ENCODE measurements around the gene TSPAN6. TPM values are rescaled to one million over a fixed set of nuclear protein-coding genes. Genes with fewer than 3 reads are reported as not detected.

The TSPAN6 gene
- total and polyA plus RNA-seq, 4 donors = 11.7 to 56.2 (median 16.3) TPM

- Histone ChIP-seq H3K27ac (ENCODE audit: low read depth in 1 of 2, low read length in 1 of 2) (no peak overlapping the region), H3K4me3 (no peak overlapping the region), H3K9ac (ENCODE audit: insufficient read depth in 1 of 2, low read length in 2 of 2) (no peak overlapping the region), H3K4me1 (ENCODE audit: control insufficient read depth in 5 of 5, insufficient read depth in 5 of 5, low read length in 5 of 5) (no peaks in the 10 kb centered on the region), H3K27me3 (ENCODE audit: control insufficient read depth in 3 of 3, insufficient read depth in 3 of 3, low read length in 2 of 3) (peaks cover 0 to 4% (median 2%) of the 10 kb centered on the region in 3 donors), H3K36me3 (ENCODE audit: control insufficient read depth in 4 of 4, insufficient read depth in 4 of 4, low read length in 4 of 4) (no peaks in the 10 kb centered on the region), H3K9me3 (ENCODE audit: control insufficient read depth in 4 of 4, insufficient read depth in 3 of 4, low read length in 3 of 4) (peaks cover 0 to 2% (median 0%) of the 10 kb centered on the region in 4 donors)
- DNase-seq = no peak
- no peak for TF ChIP-seq CTCF (IDR thresholded peaks at IDR 0.05; ENCODE audit: control extremely low read depth, extremely low read depth)
- ATAC-seq (ENCODE audit: insufficient read depth, low FRiP score) = no peak
- 79 to 88% methylated on average over 4 of the region's 4 CpGs for WGBS, 2 donors
Measured at GRCh38 chrX:100623001-100623400, 13.6 kb downstream of the TSPAN6 start.

- H3K9ac ChIP-seq (ENCODE audit: insufficient read depth in 1 of 2, low read length in 2 of 2) = no peak overlapping the region
- H3K4me1 ChIP-seq (ENCODE audit: control insufficient read depth in 5 of 5, insufficient read depth in 5 of 5, low read length in 5 of 5) = no peaks in the 10 kb centered on the region
- DNase-seq = peak; percentile 53 to 85 (median 81)
- H3K4me3 ChIP-seq = no peak overlapping the region
- H3K9me3 ChIP-seq (ENCODE audit: control insufficient read depth in 4 of 4, insufficient read depth in 3 of 4, low read length in 3 of 4) = no peaks in the 10 kb centered on the region
- H3K27me3 ChIP-seq (ENCODE audit: control insufficient read depth in 3 of 3, insufficient read depth in 3 of 3, low read length in 2 of 3) = peaks cover 0 to 3% (median 2%) of the 10 kb centered on the region in 3 donors
- no peaks in the 10 kb centered on the region for H3K36me3 ChIP-seq (ENCODE audit: control insufficient read depth in 4 of 4, insufficient read depth in 4 of 4, low read length in 4 of 4)
- no peak for TF ChIP-seq CTCF (IDR thresholded peaks at IDR 0.05; ENCODE audit: control extremely low read depth, extremely low read depth)
- H3K27ac ChIP-seq (ENCODE audit: low read depth in 1 of 2, low read length in 1 of 2) = no peak overlapping the region
- ATAC-seq (ENCODE audit: insufficient read depth, low FRiP score) = no peak
- WGBS, 2 donors = 22% methylated on average over 3 of the region's 3 CpGs
Measured at GRCh38 chrX:100615005-100615404, 21.6 kb downstream of the TSPAN6 start.

- Histone ChIP-seq H3K9me3 (ENCODE audit: control insufficient read depth in 4 of 4, insufficient read depth in 3 of 4, low read length in 3 of 4) (no peaks in the 10 kb centered on the region), H3K4me3 (no peak overlapping the region), H3K4me1 (ENCODE audit: control insufficient read depth in 5 of 5, insufficient read depth in 5 of 5, low read length in 5 of 5) (no peaks in the 10 kb centered on the region), H3K27me3 (ENCODE audit: control insufficient read depth in 3 of 3, insufficient read depth in 3 of 3, low read length in 2 of 3) (peaks cover 0 to 3% (median 2%) of the 10 kb centered on the region in 3 donors), H3K27ac (ENCODE audit: low read depth in 1 of 2, low read length in 1 of 2) (no peak overlapping the region), H3K9ac (ENCODE audit: insufficient read depth in 1 of 2, low read length in 2 of 2) (no peak overlapping the region), H3K36me3 (ENCODE audit: control insufficient read depth in 4 of 4, insufficient read depth in 4 of 4, low read length in 4 of 4) (no peaks in the 10 kb centered on the region)
- ATAC-seq (ENCODE audit: insufficient read depth, low FRiP score) (no peak), DNase-seq (no peak)
- TF ChIP-seq CTCF (IDR thresholded peaks at IDR 0.05; ENCODE audit: control extremely low read depth, extremely low read depth) = no peak
- WGBS, 2 donors = 76 to 78% methylated on average over 5 of the region's 5 CpGs
Measured at GRCh38 chrX:100611951-100612350, 24.7 kb downstream of the TSPAN6 start.

GRCh38 chrX:100609591-100609990 lies 27.0 kb downstream of the TSPAN6 start:
- DNase-seq (peak in 1 of 3 donors; percentile 6), ATAC-seq (ENCODE audit: insufficient read depth, low FRiP score) (no peak)
- no peak overlapping the region for H3K9ac ChIP-seq (ENCODE audit: insufficient read depth in 1 of 2, low read length in 2 of 2)
- no peak for TF ChIP-seq CTCF (IDR thresholded peaks at IDR 0.05; ENCODE audit: control extremely low read depth, extremely low read depth)
- WGBS, 2 donors = 0 to 5% methylated on average over 1 of the region's 1 CpG
- no peaks in the 10 kb centered on the region for H3K9me3 ChIP-seq (ENCODE audit: control insufficient read depth in 4 of 4, insufficient read depth in 3 of 4, low read length in 3 of 4)
- no peaks in the 10 kb centered on the region for H3K36me3 ChIP-seq (ENCODE audit: control insufficient read depth in 4 of 4, insufficient read depth in 4 of 4, low read length in 4 of 4)
- H3K4me1 ChIP-seq (ENCODE audit: control insufficient read depth in 5 of 5, insufficient read depth in 5 of 5, low read length in 5 of 5) = no peaks in the 10 kb centered on the region
- H3K27me3 ChIP-seq (ENCODE audit: control insufficient read depth in 3 of 3, insufficient read depth in 3 of 3, low read length in 2 of 3) = peaks cover 3% of the 10 kb centered on the region in 3 donors
- no peak overlapping the region for H3K27ac ChIP-seq (ENCODE audit: low read depth in 1 of 2, low read length in 1 of 2)
- no peak overlapping the region for H3K4me3 ChIP-seq

Data from lung (tissue), 12 donors.